Central memory CD8-positive, alpha-beta T cell (primary cell): ENCODE measurements around the gene SYP.

ENCODE experiments used
- ATAC-seq: fragments of 150-1000 bp; cut with Tn5 transposase; replicated peaks from 2 replicates; pipeline ENCODE4 v1.10.0; 2022; ENCODE audit warnings: mild to moderate bottlenecking, moderate FRiP score, moderate number of reproducible peaks; ENCODE audit not compliant: poor library complexity, severe bottlenecking; ENCODE audit errors: extremely low read depth
- DNase-seq, 2 donors: peaks; one replicate each; pipeline ENCODE4 v3.0.0; 2021; ENCODE audit warnings: low spot score in 2 of 2
- H3K27ac Mint-ChIP-seq: one replicate; pipeline ENCODE4 v1.8.0; 2022; ENCODE audit warnings: low read depth, mild to moderate bottlenecking, moderate library complexity, mixed read lengths
- H3K27me3 Mint-ChIP-seq: one replicate; pipeline ENCODE4 v1.8.0; 2022; ENCODE audit warnings: mixed read lengths
- H3K36me3 Mint-ChIP-seq: one replicate; pipeline ENCODE4 v1.8.0; 2022; ENCODE audit warnings: mild to moderate bottlenecking, moderate library complexity, mixed read lengths; ENCODE audit not compliant: insufficient read depth
- H3K4me1 Mint-ChIP-seq: one replicate; pipeline ENCODE4 v1.8.0; 2022; ENCODE audit warnings: mixed read lengths
- H3K4me3 Mint-ChIP-seq: one replicate; pipeline ENCODE4 v1.8.0; 2022; ENCODE audit warnings: mild to moderate bottlenecking, moderate library complexity, mixed read lengths
- H3K9me3 Mint-ChIP-seq: one replicate; pipeline ENCODE4 v1.8.0; 2022; ENCODE audit warnings: mixed read lengths

Gene SYP

GRCh38 chrX:49199906-49200771 is at the start of gene SYP:
Gene SYP (minus strand): TSS chrX:49200193. CDS start chrX:49200186, 7 bp downstream.
- ATAC-seq = peak; percentile 98
- Mint-ChIP-seq H3K27ac (no peak within 1 kb of the TSS), H3K36me3 (no peaks in the 10 kb centered on the region), H3K4me1 (peaks cover 15% of the 10 kb centered on the region), H3K4me3 (peak within 1 kb of the TSS; percentile 64), H3K9me3 (no peaks in the 10 kb centered on the region), H3K27me3 (no peaks in the 10 kb centered on the region)
- DNase-seq = peak; percentile 68 to 79

GRCh38 chrX:49249616-49250015 is 49.6 kb upstream of the SYP start:
- H3K4me3 Mint-ChIP-seq = no peak overlapping the region
- no peaks in the 10 kb centered on the region for H3K9me3 Mint-ChIP-seq
- H3K27me3 Mint-ChIP-seq = no peaks in the 10 kb centered on the region
- no peak overlapping the region for H3K27ac Mint-ChIP-seq
- peaks cover 24% of the 10 kb centered on the region for H3K36me3 Mint-ChIP-seq
- H3K4me1 Mint-ChIP-seq = peaks cover 8% of the 10 kb centered on the region
- DNase-seq = no peak
- ATAC-seq = no peak

GRCh38 chrX:49249071-49249470 is 49.1 kb upstream of the SYP start:
- ATAC-seq = no peak
- peaks cover 8% of the 10 kb centered on the region for H3K4me1 Mint-ChIP-seq
- H3K9me3 Mint-ChIP-seq = no peaks in the 10 kb centered on the region
- no peak for DNase-seq
- no peaks in the 10 kb centered on the region for H3K27me3 Mint-ChIP-seq
- H3K27ac Mint-ChIP-seq = no peak overlapping the region
- peaks cover 27% of the 10 kb centered on the region for H3K36me3 Mint-ChIP-seq
- H3K4me3 Mint-ChIP-seq = no peak overlapping the region

- DNase-seq = no peak
- H3K9me3 Mint-ChIP-seq = no peaks in the 10 kb centered on the region
- H3K36me3 Mint-ChIP-seq = peaks cover 33% of the 10 kb centered on the region
- H3K4me1 Mint-ChIP-seq = peaks cover 8% of the 10 kb centered on the region
- no peaks in the 10 kb centered on the region for H3K27me3 Mint-ChIP-seq
- ATAC-seq = no peak
- H3K27ac Mint-ChIP-seq = no peak overlapping the region
- H3K4me3 Mint-ChIP-seq = no peak overlapping the region
Measured at GRCh38 chrX:49247916-49248811, 48.2 kb upstream of the SYP start.

- no peak overlapping the region for H3K27ac Mint-ChIP-seq
- peaks cover 8% of the 10 kb centered on the region for H3K4me1 Mint-ChIP-seq
- H3K27me3 Mint-ChIP-seq = no peaks in the 10 kb centered on the region
- H3K4me3 Mint-ChIP-seq = no peak overlapping the region
- no peaks in the 10 kb centered on the region for H3K9me3 Mint-ChIP-seq
- H3K36me3 Mint-ChIP-seq = peaks cover 33% of the 10 kb centered on the region
- no peak for ATAC-seq
- no peak for DNase-seq
Measured at GRCh38 chrX:49247346-49247745, 47.4 kb upstream of the SYP start.

GRCh38 chrX:49246541-49246940 is 46.5 kb upstream of the SYP start:
- H3K27ac Mint-ChIP-seq = no peak overlapping the region
- ATAC-seq (no peak), DNase-seq (no peak)
- peaks cover 33% of the 10 kb centered on the region for H3K36me3 Mint-ChIP-seq
- H3K4me3 Mint-ChIP-seq = no peak overlapping the region
- no peaks in the 10 kb centered on the region for H3K27me3 Mint-ChIP-seq
- H3K9me3 Mint-ChIP-seq = no peaks in the 10 kb centered on the region
- H3K4me1 Mint-ChIP-seq = peaks cover 8% of the 10 kb centered on the region

GRCh38 chrX:49244207-49244606 is 44.2 kb upstream of the SYP start:
- Mint-ChIP-seq H3K4me3 (no peak overlapping the region), H3K9me3 (no peaks in the 10 kb centered on the region), H3K4me1 (peaks cover 5% of the 10 kb centered on the region), H3K27me3 (no peaks in the 10 kb centered on the region), H3K36me3 (peaks cover 37% of the 10 kb centered on the region), H3K27ac (peak overlapping the region; percentile 3)
- ATAC-seq (no peak), DNase-seq (no peak)

- ATAC-seq = no peak
- Mint-ChIP-seq H3K27ac (no peak overlapping the region), H3K4me1 (peaks cover 5% of the 10 kb centered on the region), H3K4me3 (no peak overlapping the region), H3K36me3 (peaks cover 32% of the 10 kb centered on the region), H3K27me3 (no peaks in the 10 kb centered on the region), H3K9me3 (no peaks in the 10 kb centered on the region)
- DNase-seq = no peak
Measured at GRCh38 chrX:49243166-49243565, 43.2 kb upstream of the SYP start.

- no peaks in the 10 kb centered on the region for H3K27me3 Mint-ChIP-seq
- H3K27ac Mint-ChIP-seq = peak overlapping the region; percentile 79
- H3K36me3 Mint-ChIP-seq = peaks cover 33% of the 10 kb centered on the region
- DNase-seq = no peak
- no peak for ATAC-seq
- H3K4me1 Mint-ChIP-seq = peaks cover 5% of the 10 kb centered on the region
- H3K4me3 Mint-ChIP-seq = no peak overlapping the region
- H3K9me3 Mint-ChIP-seq = no peaks in the 10 kb centered on the region
Measured at GRCh38 chrX:49242545-49243066, 42.6 kb upstream of the SYP start.

GRCh38 chrX:49238735-49239134 is 38.7 kb upstream of the SYP start:
- ATAC-seq (no peak), DNase-seq (no peak)
- no peak overlapping the region for H3K27ac Mint-ChIP-seq
- H3K4me3 Mint-ChIP-seq = no peak overlapping the region
- H3K36me3 Mint-ChIP-seq = peaks cover 19% of the 10 kb centered on the region
- H3K4me1 Mint-ChIP-seq = peaks cover 22% of the 10 kb centered on the region
- H3K27me3 Mint-ChIP-seq = no peaks in the 10 kb centered on the region
- no peaks in the 10 kb centered on the region for H3K9me3 Mint-ChIP-seq

GRCh38 chrX:49237060-49237459 is 37.1 kb upstream of the SYP start:
- peak overlapping the region; percentile 85 for H3K4me3 Mint-ChIP-seq
- DNase-seq (no peak), ATAC-seq (no peak)
- no peaks in the 10 kb centered on the region for H3K27me3 Mint-ChIP-seq
- peaks cover 16% of the 10 kb centered on the region for H3K36me3 Mint-ChIP-seq
- no peaks in the 10 kb centered on the region for H3K9me3 Mint-ChIP-seq
- H3K27ac Mint-ChIP-seq = peak overlapping the region; percentile 90
- peaks cover 22% of the 10 kb centered on the region for H3K4me1 Mint-ChIP-seq

GRCh38 chrX:49233887-49234555 is 34.0 kb upstream of the SYP start:
- H3K4me3 Mint-ChIP-seq = no peak overlapping the region

More at GRCh38 chrX:49233887-49234555, 34.0 kb upstream of the SYP start:
- no peak overlapping the region for H3K27ac Mint-ChIP-seq
- H3K4me1 Mint-ChIP-seq = peaks cover 17% of the 10 kb centered on the region
- no peaks in the 10 kb centered on the region for H3K9me3 Mint-ChIP-seq
- no peaks in the 10 kb centered on the region for H3K27me3 Mint-ChIP-seq
- DNase-seq (no peak), ATAC-seq (no peak)
- peaks cover 13% of the 10 kb centered on the region for H3K36me3 Mint-ChIP-seq
